GM19438 (cell line): Measurements from ENCODE around the gene OR8B12.
"Not testable (repeated sequence)": the region's sequence is repeated elsewhere in the genome, so short reads cannot be mapped to it uniquely, and the experiment has no call there.

Experiments
- ATAC-seq: cut with Tn5 transposase; IDR thresholded peaks from one replicate; pipeline ENCODE4 v1.9.1; 2021; ENCODE audit warnings: low read depth; ENCODE audit not compliant: unreplicated experiment

The OR8B12 gene

GRCh38 chr11:124533626-124534025 is 9.8 kb downstream of the OR8B12 start:
- no peak for ATAC-seq

GRCh38 chr11:124520550-124520854 is 23.0 kb downstream of the OR8B12 start:
- no peak for ATAC-seq

GRCh38 chr11:124519850-124520549 is 23.5 kb downstream of the OR8B12 start:
- ATAC-seq: no peak

GRCh38 chr11:124518989-124519451 is 24.4 kb downstream of the OR8B12 start:
- no peak for ATAC-seq

GRCh38 chr11:124517314-124517713 is 26.1 kb downstream of the OR8B12 start:
- ATAC-seq: no peak

- not testable (repeated sequence) for ATAC-seq
Observed at GRCh38 chr11:124514675-124515074, 28.8 kb downstream of the OR8B12 start.

GRCh38 chr11:124514131-124514530 is 29.3 kb downstream of the OR8B12 start:
- ATAC-seq: no peak

- ATAC-seq: no peak
Observed at GRCh38 chr11:124511745-124512144, 31.7 kb downstream of the OR8B12 start.

GRCh38 chr11:124510279-124510678 is 33.2 kb downstream of the OR8B12 start:
- ATAC-seq: no peak

- no peak for ATAC-seq
Observed at GRCh38 chr11:124499711-124500110, 43.7 kb downstream of the OR8B12 start.

- no peak for ATAC-seq
Observed at GRCh38 chr11:124493016-124493655, 50.3 kb downstream of the OR8B12 start.
